HepG2 (cell line): ENCODE measurements around the gene SYT7. TPM values are rescaled to one million over a fixed set of nuclear protein-coding genes. Genes with fewer than 3 reads are reported as not detected.
"Not testable (repeated sequence)": the region's sequence is repeated elsewhere in the genome, so short reads cannot be mapped to it uniquely, and the experiment has no call there.

Source experiments
- ATAC-seq: fragments of 200-7000 bp; cut with Tn5 transposase; 3 replicates; pipeline ENCODE4 v1.9.1; 2020; ENCODE audit warnings: mild to moderate bottlenecking, moderate library complexity
- BruUV-seq: library from RNA; stranded (reverse); fragments of 400-500 nt; replicated peaks from 2 replicates; lab custom pipeline; 2021; lab: Mats Ljungman, UMichigan
- CTCF ChIA-PET: fragments of 300-600 bp; formaldehyde crosslinking; extraction: SDS; loops from one replicate; lab custom pipeline; 2021; ENCODE audit warnings: low total read pairs, inconsistent platforms, low intra/inter-chr PET ratio; lab: Yijun Ruan, JAX
- POLR2A ChIA-PET: fragments of 350-600 bp; sonication (Branson Sonifier 250); formaldehyde crosslinking; loops from one replicate; lab custom pipeline; 2020; ENCODE audit warnings: antibody characterized with exemption, inconsistent platforms; lab: Yijun Ruan, JAX
- DNase-seq: peaks from one replicate; pipeline ENCODE4 v3.0.0-alpha.2; 2015; ENCODE audit warnings: low spot score
- FAIRE-seq: peaks from 3 replicates; lab custom pipeline; 2011; peaks lifted over from hg19 to GRCh38; lab: Jason Lieb, UNC
- H2AFZ ChIP-seq: one replicate; pipeline ENCODE4 v1.6.1; 2011; ENCODE audit warnings: low read length, inconsistent platforms
- H3K27ac ChIP-seq: fragments of 300-600 bp; 3 replicates; pipeline ENCODE4 v1.8.0; 2011; ENCODE audit warnings: mixed run types, mild to moderate bottlenecking, mixed read lengths, low read length, inconsistent platforms; ENCODE audit not compliant: insufficient read depth; ENCODE audit errors: extremely low read length
- H3K27me3 ChIP-seq, 2 experiments: fragments of 200-600 bp in 1 of 2; 2 replicates in 1 of 2; 3 replicates in 1 of 2; pipeline versions ENCODE4 v1.6.0 to v1.8.0; 2011; ENCODE audit warnings: low read length in 2 of 2, mild to moderate bottlenecking in 2 of 2, moderate library complexity in 2 of 2, inconsistent platforms in 1 of 2; ENCODE audit not compliant: insufficient read depth in 2 of 2, control insufficient read depth in 1 of 2
- H3K36me3 ChIP-seq, 2 experiments: fragments of 200-600 bp in 1 of 2; replicated peaks in 1 of 2; 2 replicates in 1 of 2; 3 replicates in 1 of 2; pipeline versions ENCODE4 v1.5.1 to v1.8.0; 2011; ENCODE audit warnings: low read length in 2 of 2, inconsistent platforms in 1 of 2; ENCODE audit not compliant: insufficient read depth in 2 of 2, control insufficient read depth in 1 of 2
- H3K4me1 ChIP-seq: 2 replicates; pipeline ENCODE4 v1.5.1; 2012; ENCODE audit warnings: low read length, inconsistent platforms; ENCODE audit not compliant: insufficient read depth
- H3K4me2 ChIP-seq: 2 replicates; pipeline ENCODE4 v1.6.0; 2011; ENCODE audit warnings: low read depth, low read length, inconsistent platforms
- H3K4me3 ChIP-seq, 3 experiments: fragments of 200-600 bp in 1 of 3; sonication (generic), shearing (Covaris generic) in 1 of 3; replicated peaks in 1 of 3; 2 replicates each; pipeline ENCODE4 v1.5.1; 2011 to 2016; ENCODE audit warnings: low read length in 3 of 3, inconsistent platforms in 2 of 3, low read depth in 2 of 3, mild to moderate bottlenecking in 2 of 3, control low read depth in 1 of 3, mixed read lengths in 1 of 3; ENCODE audit not compliant: insufficient read depth in 1 of 3
- H3K79me2 ChIP-seq: one replicate; pipeline ENCODE4 v1.6.1; 2011; ENCODE audit warnings: low read length, inconsistent platforms; ENCODE audit not compliant: insufficient read depth
- H3K9ac ChIP-seq: 2 replicates; pipeline ENCODE4 v1.6.0; 2011; ENCODE audit warnings: mild to moderate bottlenecking, low read depth, low read length, inconsistent platforms; ENCODE audit not compliant: insufficient read depth
- H3K9me3 ChIP-seq: 2 replicates; pipeline ENCODE4 v1.5.1; 2012; ENCODE audit warnings: mild to moderate bottlenecking, low read length
- H4K20me1 ChIP-seq: 2 replicates; pipeline ENCODE4 v1.6.0; 2011; ENCODE audit warnings: inconsistent platforms, mild to moderate bottlenecking, low read length, moderate library complexity; ENCODE audit not compliant: insufficient read depth
- CHD2 ChIP-seq: IDR thresholded peaks from 2 replicates; pipeline ENCODE4 v1.6.1; 2011; ENCODE audit warnings: low read depth, low read length, improper control_type of control experiment
- ZNF430 ChIP-seq: sonication (generic); formaldehyde crosslinking; IDR thresholded peaks from 2 replicates; pipeline ENCODE4 v1.9.0; 2021; ENCODE audit warnings: mild to moderate bottlenecking, missing genetic modification reagents
- ZNF431 ChIP-seq: sonication (generic); formaldehyde crosslinking; IDR thresholded peaks from 2 replicates; pipeline ENCODE4 v1.9.0; 2022; ENCODE audit warnings: missing genetic modification reagents, low read depth, mild to moderate bottlenecking, borderline replicate concordance
- WGBS: methylation state at CpG from one replicate; pipeline ENCODE4 v1.1.6; 2017; ENCODE audit warnings: low lambda C conversion rate; 5-methylcytosine and 5-hydroxymethylcytosine counted together
- in situ Hi-C: cut with HindIII; loops from 2 replicates; pipeline ENCODE4 v1.10.0; 2017; ENCODE audit warnings: low pct_unique_long_range_greater_than_20kb; ENCODE audit not compliant: extremely low pct_ligation_motif_present
- intact Hi-C: fragments of 100-400 bp; cut with micrococcal nuclease; formaldehyde crosslinking; loops from one replicate; pipeline ENCODE4 v1.10.0; 2022; ENCODE audit not compliant: unreplicated experiment
- polyA plus RNA-seq, 8 experiments: library from polyadenylated mRNA; depleted of rRNA in 3 of 8; stranded (reverse) in 7 of 8; unstranded in 1 of 8; fragments of >200 nt; fragmentation: Illumina TruSeq in 4 of 8; extraction: Trizol in 4 of 8; gene quantifications; 2 replicates each; pipeline versions ENCODE4 v1.2.1 to v1.2.3, GENCODE V29; 2011 to 2016; ENCODE audit warnings: low read depth in 4 of 8, missing spikeins in 1 of 8, mixed read lengths in 1 of 8; ENCODE audit not compliant: insufficient read depth in 1 of 8
- total RNA-seq, 5 experiments: library from RNA; depleted of rRNA; stranded (reverse); fragments of >200 nt; fragmentation: Illumina TruSeq; extraction: Trizol; gene quantifications; 2 replicates each; pipeline ENCODE4 v1.2.3, GENCODE V29; 2016; ENCODE audit warnings: low read depth in 1 of 5
- TF ChIP-seq, protein P1 (sequence below): IDR thresholded peaks from 2 replicates; pipeline ENCODE4 v1.6.1; 2012; ENCODE audit warnings: inconsistent platforms

SYT7 gene
- total and polyA plus RNA-seq, 2 of the 13 experiments (the other 11 are each of a cell fraction or from before 2014, with no cell fraction given), result 1.4 to 4.4 TPM

DNA sequence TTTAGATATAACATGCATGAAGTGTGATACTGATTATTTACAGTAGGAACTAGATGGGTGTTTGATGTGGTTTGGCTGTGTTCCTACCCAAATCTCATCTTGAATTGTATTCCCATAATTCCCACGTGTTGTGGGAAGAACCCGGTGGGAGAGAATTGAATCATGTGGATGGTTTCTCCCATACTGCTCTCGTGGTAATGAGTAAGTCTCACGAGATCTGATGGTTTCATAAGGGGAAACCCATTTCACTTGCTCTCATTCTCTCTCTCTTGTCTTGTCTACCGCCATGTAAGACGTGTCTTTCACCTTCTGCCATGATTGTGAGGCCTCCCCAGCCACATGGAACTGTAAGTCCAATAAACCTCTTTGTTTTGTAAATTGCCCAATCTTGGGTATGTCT lies 33.9 kb upstream of the SYT7 start:
- DNase-seq, POLR2A ChIA-PET, BruUV-seq, H3K79me2 ChIP-seq, H3K27ac ChIP-seq, H3K4me2 ChIP-seq, H4K20me1 ChIP-seq, H3K9ac ChIP-seq, CTCF ChIA-PET, intact Hi-C loops, H3K36me3 ChIP-seq, ATAC-seq, H3K27me3 ChIP-seq, in situ Hi-C loops, H3K9me3 ChIP-seq, FAIRE-seq, H3K4me3 ChIP-seq, H2AFZ ChIP-seq: not testable (repeated sequence)
- peaks cover 36% of the 10 kb centered on the region for H3K4me1 ChIP-seq
- 2% methylated on average over 6 of the region's 6 CpGs for WGBS
- TF ChIP-seq ZNF431 (CRISPR knock-in tag), result 0 out of 2 replicates have a peak, but pooled peaks have one; percentile 81
- TF ChIP-seq ZNF430 (CRISPR knock-in tag), result peak; percentile 83; the same call in 1 of the 2 replicates
- TF ChIP-seq CHD2, result peak; percentile 48; the same call in 1 of the 2 replicates

DNA sequence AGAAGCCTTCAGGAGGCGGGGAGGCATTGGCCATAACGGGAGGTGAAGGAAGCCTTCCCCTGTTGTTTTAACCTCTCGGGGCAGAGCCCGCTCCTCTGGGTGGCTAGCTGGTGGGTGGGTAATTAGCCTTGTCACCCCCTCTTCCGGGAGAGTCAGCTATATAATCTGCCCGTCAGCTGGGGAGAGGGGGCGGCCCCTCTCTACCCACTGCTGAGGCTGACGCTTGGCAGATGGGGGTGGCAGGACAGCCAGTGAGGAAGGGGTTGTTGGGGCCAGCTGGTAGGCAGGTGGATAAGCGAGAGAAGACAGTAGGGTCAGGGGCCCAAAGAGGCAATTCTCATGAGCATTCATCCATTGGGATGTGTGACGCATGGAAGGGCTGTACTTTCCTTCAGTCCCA lies 33.0 kb upstream of the SYT7 start:
- FAIRE-seq (no peak), ATAC-seq (no peak), DNase-seq (no peak)
- intact Hi-C loops, result no loop called here
- peaks cover 2 to 7% of the 10 kb centered on the region in 2 experiments for H3K27me3 ChIP-seq
- 73% methylated on average over 7 of the region's 10 CpGs for whole genome bisulfite sequencing
- no peak overlapping the region for H2AFZ ChIP-seq
- H3K79me2 ChIP-seq, result no peaks in the 10 kb centered on the region
- no peaks in the 10 kb centered on the region for H4K20me1 ChIP-seq
- TF ChIP-seq, protein P1, sequence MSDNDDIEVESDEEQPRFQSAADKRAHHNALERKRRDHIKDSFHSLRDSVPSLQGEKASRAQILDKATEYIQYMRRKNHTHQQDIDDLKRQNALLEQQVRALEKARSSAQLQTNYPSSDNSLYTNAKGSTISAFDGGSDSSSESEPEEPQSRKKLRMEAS, result no peak
- in situ Hi-C loops, result no loop called here
- H3K4me3 ChIP-seq, result no peak overlapping the region
- H3K36me3 ChIP-seq, result no peaks in the 10 kb centered on the region
- no peaks in the 10 kb centered on the region for H3K9me3 ChIP-seq
- no peak overlapping the region for H3K27ac ChIP-seq
- no TSS peak for BruUV-seq
- POLR2A ChIA-PET, result no interaction called here
- H3K4me1 ChIP-seq, result peaks cover 45% of the 10 kb centered on the region
- no peak overlapping the region for H3K9ac ChIP-seq
- no peak overlapping the region for H3K4me2 ChIP-seq
- CTCF ChIA-PET, result no interaction called here
